Caco-2 (cell line): Measurements from ENCODE around the gene SH2B3. TPM values are rescaled to one million over a fixed set of nuclear protein-coding genes. Genes with fewer than 3 reads are reported as not detected.

ENCODE experiments used
- BruUV-seq: library from RNA; stranded (reverse); fragments of 400-500 nt; replicated peaks from 2 replicates; lab custom pipeline; 2021; lab: Mats Ljungman, UMichigan
- CTCF ChIA-PET: fragments of 300-600 bp; sonication (Branson Sonifier 250); formaldehyde crosslinking; loops from one replicate; lab custom pipeline; 2022; ENCODE audit warnings: antibody characterized with exemption; lab: Charles Lee
- POLR2A ChIA-PET: fragments of 300-600 bp; sonication (Branson Sonifier 250); formaldehyde crosslinking; loops from one replicate; lab custom pipeline; 2022; ENCODE audit warnings: antibody characterized with exemption; lab: Charles Lee
- DNase-seq, 2 experiments: peaks; one replicate each; pipeline versions ENCODE4 v3.0.0 to v3.0.0-alpha.2; 2020 to 2022
- H3K27me3 ChIP-seq: replicated peaks from 2 replicates; pipeline ENCODE4 v1.6.0; 2011; ENCODE audit warnings: low read length; ENCODE audit not compliant: control insufficient read depth, insufficient read depth
- H3K36me3 ChIP-seq: 2 replicates; pipeline ENCODE4 v1.5.1; 2011; ENCODE audit warnings: low read length; ENCODE audit not compliant: control insufficient read depth, insufficient read depth
- H3K4me1 ChIP-seq: fragments of 250-450 bp; sonication (Bioruptor Pico); 2 replicates; pipeline ENCODE4 v1.5.1; 2020; ENCODE audit warnings: mild to moderate bottlenecking
- H3K4me3 ChIP-seq: 2 replicates; pipeline ENCODE4 v1.5.1; 2011; ENCODE audit warnings: low read depth, mild to moderate bottlenecking, control low read depth, low read length
- H3K9me3 ChIP-seq: fragments of 250-450 bp; sonication (Bioruptor Pico); 2 replicates; pipeline ENCODE4 v1.5.1; 2020; ENCODE audit warnings: mild to moderate bottlenecking, moderate library complexity
- H3K27ac Mint-ChIP-seq: one replicate; pipeline ENCODE4 v1.8.0; 2022; ENCODE audit warnings: mixed read lengths; ENCODE audit not compliant: unreplicated experiment
- H3K27me3 Mint-ChIP-seq: one replicate; pipeline ENCODE4 v1.8.0; 2022; ENCODE audit warnings: mixed read lengths; ENCODE audit not compliant: insufficient read depth, unreplicated experiment
- H3K36me3 Mint-ChIP-seq: one replicate; pipeline ENCODE4 v1.8.0; 2022; ENCODE audit warnings: mild to moderate bottlenecking, mixed read lengths; ENCODE audit not compliant: insufficient read depth, unreplicated experiment
- H3K4me1 Mint-ChIP-seq: one replicate; pipeline ENCODE4 v1.8.0; 2022; ENCODE audit warnings: low read depth, mixed read lengths; ENCODE audit not compliant: unreplicated experiment
- H3K4me3 Mint-ChIP-seq: one replicate; pipeline ENCODE4 v1.8.0; 2022; ENCODE audit warnings: mild to moderate bottlenecking, moderate library complexity, mixed read lengths; ENCODE audit not compliant: unreplicated experiment
- H3K9me3 Mint-ChIP-seq: one replicate; pipeline ENCODE4 v1.8.0; 2022; ENCODE audit warnings: mixed read lengths; ENCODE audit not compliant: unreplicated experiment
- CTCF ChIP-seq, 2 experiments: fragments of 200-600 bp in 1 of 2; IDR thresholded peaks; 1 replicate in 1 of 2; 2 replicates in 1 of 2; pipeline versions ENCODE4 v1.5.1 to v1.8.0; 2011 to 2022; ENCODE audit warnings: antibody characterized with exemption in 1 of 2, control low read depth in 1 of 2, inconsistent platforms in 1 of 2, low read depth in 1 of 2, low read length in 1 of 2, mild to moderate bottlenecking in 1 of 2, moderate library complexity in 1 of 2; ENCODE audit not compliant: insufficient read depth in 1 of 2, severe bottlenecking in 1 of 2, unreplicated experiment in 1 of 2
- intact Hi-C: fragments of 100-400 bp; cut with micrococcal nuclease; formaldehyde crosslinking; loops from one replicate; pipeline ENCODE4 v1.10.0; 2022; ENCODE audit not compliant: unreplicated experiment
- total RNA-seq: library from RNA; stranded (reverse); gene quantifications from 2 replicates; pipeline ENCODE4 v1.2.3, GENCODE V29; 2022

The SH2B3 gene
- total RNA-seq, 1 experiment from 2014 or later = 16.1 TPM

DNA sequence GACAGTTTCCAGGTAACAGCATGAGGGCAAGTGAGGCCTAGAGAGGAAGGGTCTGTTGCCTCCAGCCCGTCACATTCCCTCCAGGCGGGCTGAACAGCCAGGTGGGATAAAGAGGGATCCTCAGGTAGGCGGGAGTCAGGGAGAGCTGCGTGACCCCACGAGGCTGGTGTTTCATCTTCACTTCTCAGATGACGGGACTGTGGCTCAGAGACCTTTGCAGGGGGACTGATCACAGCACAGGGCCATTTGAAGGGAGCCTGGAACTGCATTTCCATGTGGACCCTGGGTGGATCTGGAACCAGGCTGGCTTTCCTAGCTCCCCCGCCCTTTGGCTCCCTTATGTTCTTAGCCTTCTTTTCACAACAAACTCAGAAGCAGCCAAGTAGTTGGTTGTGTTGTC lies 37.4 kb downstream of the SH2B3 start:
- Histone ChIP-seq H3K4me3 (no peak overlapping the region), H3K4me1 (no peaks in the 10 kb centered on the region), H3K9me3 (no peaks in the 10 kb centered on the region), H3K27me3 (no peaks in the 10 kb centered on the region), H3K36me3 (peaks cover 2% of the 10 kb centered on the region)
- CTCF ChIA-PET = interaction anchor here (0.6 to 3.0 kb wide), 3 partner anchors 11 to 46 kb away, joined by 5 to 8 read pairs (median 5); no protein-coding TSS in a partner anchor
- H3K36me3 Mint-ChIP-seq = peaks cover 94% of the 10 kb centered on the region
- BruUV-seq = no TSS peak
- POLR2A ChIA-PET = no interaction called here
- DNase-seq = no peak
- intact Hi-C loops = no loop called here
- peak overlapping the region; percentile 87 for H3K27ac Mint-ChIP-seq
- peak overlapping the region; percentile 34 for H3K4me3 Mint-ChIP-seq
- no peak for TF ChIP-seq CTCF (IDR thresholded peaks at IDR 0.05; ENCODE audit: insufficient read depth in 1 of 2, low read depth in 1 of 2, low read length in 1 of 2, severe bottlenecking in 1 of 2, unreplicated experiment in 1 of 2)
- H3K27me3 Mint-ChIP-seq = no peaks in the 10 kb centered on the region
- no peaks in the 10 kb centered on the region for H3K4me1 Mint-ChIP-seq
- H3K9me3 Mint-ChIP-seq = no peaks in the 10 kb centered on the region

DNA sequence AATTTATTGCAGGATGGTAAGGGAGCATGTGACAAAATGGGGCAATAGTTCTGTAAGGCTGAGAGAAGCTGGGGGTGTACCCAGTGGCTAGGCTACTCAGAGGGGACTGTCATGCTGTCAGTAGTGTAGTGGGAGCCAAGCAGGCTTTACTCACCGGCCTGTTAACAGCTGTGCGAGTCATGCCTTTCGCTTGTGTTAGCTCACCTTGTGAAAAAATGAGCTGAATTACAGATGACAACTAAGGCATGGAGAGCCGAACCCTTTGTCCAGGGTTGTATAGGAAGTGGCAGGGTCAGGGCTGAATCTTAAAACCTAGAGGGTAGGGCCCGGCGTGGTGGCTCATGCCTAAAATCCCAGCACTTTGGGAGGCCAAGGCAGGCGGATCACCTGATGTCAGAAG lies 37.9 kb downstream of the SH2B3 start:
- POLR2A ChIA-PET = no interaction called here
- H3K4me3 Mint-ChIP-seq = no peak overlapping the region
- BruUV-seq = no TSS peak
- intact Hi-C loops = no loop called here
- Histone ChIP-seq H3K9me3 (no peaks in the 10 kb centered on the region), H3K4me3 (no peak overlapping the region), H3K36me3 (peaks cover 2% of the 10 kb centered on the region), H3K27me3 (no peaks in the 10 kb centered on the region), H3K4me1 (no peaks in the 10 kb centered on the region)
- peak overlapping the region; percentile 87 for H3K27ac Mint-ChIP-seq
- peaks cover 94% of the 10 kb centered on the region for H3K36me3 Mint-ChIP-seq
- H3K27me3 Mint-ChIP-seq = no peaks in the 10 kb centered on the region
- no peaks in the 10 kb centered on the region for H3K4me1 Mint-ChIP-seq
- DNase-seq = no peak
- TF ChIP-seq CTCF (IDR thresholded peaks at IDR 0.05; ENCODE audit: insufficient read depth in 1 of 2, low read depth in 1 of 2, low read length in 1 of 2, severe bottlenecking in 1 of 2, unreplicated experiment in 1 of 2) = no peak
- CTCF ChIA-PET = interaction anchor here (1.0 to 3.0 kb wide), 2 partner anchors 12 to 47 kb away, joined by 5 to 8 read pairs; no protein-coding TSS in a partner anchor
- H3K9me3 Mint-ChIP-seq = no peaks in the 10 kb centered on the region

GRCh38 chr12:111444314-111444924 lies 38.7 kb downstream of the SH2B3 start:
- H3K27me3 ChIP-seq = no peaks in the 10 kb centered on the region
- no peak for TF ChIP-seq CTCF (IDR thresholded peaks at IDR 0.05; ENCODE audit: insufficient read depth in 1 of 2, low read depth in 1 of 2, low read length in 1 of 2, severe bottlenecking in 1 of 2, unreplicated experiment in 1 of 2)
- Mint-ChIP-seq H3K4me3 (no peak overlapping the region), H3K9me3 (no peaks in the 10 kb centered on the region), H3K36me3 (peaks cover 94% of the 10 kb centered on the region), H3K27ac (no peak overlapping the region), H3K4me1 (no peaks in the 10 kb centered on the region), H3K27me3 (no peaks in the 10 kb centered on the region)
- intact Hi-C loops = no loop called here
- DNase-seq = no peak
- BruUV-seq = no TSS peak
- H3K4me3 ChIP-seq = no peak overlapping the region
- ChIA-PET CTCF (interaction anchor here (3.0 kb wide), 1 partner anchor 48 kb away, joined by 8 read pairs; no protein-coding TSS in a partner anchor), POLR2A (no interaction called here)
- no peaks in the 10 kb centered on the region for H3K9me3 ChIP-seq
- H3K36me3 ChIP-seq = peaks cover 2% of the 10 kb centered on the region
- H3K4me1 ChIP-seq = no peaks in the 10 kb centered on the region
